Fibroblast of upper back skin (primary cell): Measurements from ENCODE around the gene LGI4.
"Not testable (repeated sequence)": the region's sequence is repeated elsewhere in the genome, so short reads cannot be mapped to it uniquely, and the experiment has no call there.

Experiments
- DNase-seq: peaks from one replicate; pipeline ENCODE4 v3.0.0-alpha.2; 2013

Gene LGI4

DNA sequence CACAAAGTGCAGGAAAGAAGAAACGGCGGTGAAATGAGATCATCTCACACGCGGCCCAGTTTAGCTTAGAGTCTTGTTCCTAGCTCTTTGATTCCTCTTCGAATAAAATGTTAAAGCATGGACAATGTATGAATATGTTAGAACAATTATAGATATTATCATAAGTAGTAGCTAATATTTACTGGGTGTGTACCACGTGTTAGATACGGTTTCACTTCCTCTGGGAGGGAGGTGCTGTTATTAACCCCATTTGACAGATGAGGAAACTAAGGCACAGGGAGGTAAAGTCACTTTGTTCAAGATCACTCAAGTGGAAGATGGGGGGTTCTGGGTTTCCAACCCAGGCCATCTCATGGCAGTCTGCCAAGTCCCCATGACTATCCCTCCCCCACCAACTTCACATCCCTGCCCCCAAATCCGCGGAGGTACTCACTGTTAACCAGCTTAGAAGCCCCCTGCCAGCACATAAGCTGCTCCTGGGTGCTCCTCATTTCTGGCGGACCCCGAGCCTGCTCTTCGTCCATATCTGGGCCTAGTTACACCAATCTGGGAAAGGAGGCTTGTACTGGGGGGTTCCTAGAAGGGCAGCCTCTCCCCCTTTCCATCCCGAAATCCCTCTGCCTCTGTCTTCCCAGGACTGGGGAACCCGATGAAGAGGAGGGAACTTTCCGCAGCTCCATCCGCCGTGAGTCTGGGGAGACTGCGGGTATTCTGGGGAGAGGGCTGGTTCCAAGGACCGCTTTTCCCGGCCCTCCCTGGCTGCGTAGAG lies 7.2 kb upstream of the LGI4 start:
- DNase-seq = no peak

DNA sequence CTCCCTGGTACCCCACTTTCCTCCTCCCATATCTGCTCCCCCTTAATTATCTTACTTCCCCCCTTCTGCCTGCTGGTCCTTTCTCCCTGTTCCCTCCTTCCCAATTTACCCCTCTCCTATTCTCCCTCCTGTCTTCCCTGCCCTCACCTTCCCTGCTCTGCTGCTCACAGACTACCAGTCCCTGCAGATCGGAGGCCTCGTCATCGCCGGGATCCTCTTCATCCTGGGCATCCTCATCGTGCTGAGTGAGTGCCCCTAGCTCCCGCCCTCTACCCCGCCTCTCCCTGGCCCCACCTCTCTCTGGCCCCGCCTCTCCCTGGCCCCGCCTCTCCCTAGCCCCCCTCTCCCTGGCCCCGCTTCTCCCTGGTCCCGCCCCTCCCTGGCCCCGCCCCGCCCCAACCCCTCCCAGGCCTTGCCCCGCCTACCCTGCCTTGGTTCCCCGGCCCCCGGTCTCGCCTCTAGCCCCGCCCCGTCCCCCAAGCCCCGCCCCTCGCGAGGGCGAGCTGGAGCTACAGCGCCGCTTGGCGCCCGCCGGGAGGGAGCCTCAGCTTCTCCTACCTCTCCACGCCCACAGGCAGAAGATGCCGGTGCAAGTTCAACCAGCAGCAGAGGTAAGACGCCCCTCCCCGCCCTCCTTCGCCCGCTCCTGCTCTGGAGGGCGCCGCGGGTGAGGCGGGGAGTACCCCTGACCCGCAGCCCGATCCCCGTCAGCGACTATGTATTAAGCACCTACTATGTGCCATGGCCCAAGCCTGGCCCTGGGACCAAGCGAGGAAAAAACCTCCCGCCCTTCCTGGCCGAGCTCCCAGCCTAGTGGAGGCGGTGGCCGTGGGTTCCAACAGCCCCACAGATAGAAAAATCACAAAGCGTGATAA lies 6.3 kb upstream of the LGI4 start:
- peak; percentile 84 for DNase-seq

DNA sequence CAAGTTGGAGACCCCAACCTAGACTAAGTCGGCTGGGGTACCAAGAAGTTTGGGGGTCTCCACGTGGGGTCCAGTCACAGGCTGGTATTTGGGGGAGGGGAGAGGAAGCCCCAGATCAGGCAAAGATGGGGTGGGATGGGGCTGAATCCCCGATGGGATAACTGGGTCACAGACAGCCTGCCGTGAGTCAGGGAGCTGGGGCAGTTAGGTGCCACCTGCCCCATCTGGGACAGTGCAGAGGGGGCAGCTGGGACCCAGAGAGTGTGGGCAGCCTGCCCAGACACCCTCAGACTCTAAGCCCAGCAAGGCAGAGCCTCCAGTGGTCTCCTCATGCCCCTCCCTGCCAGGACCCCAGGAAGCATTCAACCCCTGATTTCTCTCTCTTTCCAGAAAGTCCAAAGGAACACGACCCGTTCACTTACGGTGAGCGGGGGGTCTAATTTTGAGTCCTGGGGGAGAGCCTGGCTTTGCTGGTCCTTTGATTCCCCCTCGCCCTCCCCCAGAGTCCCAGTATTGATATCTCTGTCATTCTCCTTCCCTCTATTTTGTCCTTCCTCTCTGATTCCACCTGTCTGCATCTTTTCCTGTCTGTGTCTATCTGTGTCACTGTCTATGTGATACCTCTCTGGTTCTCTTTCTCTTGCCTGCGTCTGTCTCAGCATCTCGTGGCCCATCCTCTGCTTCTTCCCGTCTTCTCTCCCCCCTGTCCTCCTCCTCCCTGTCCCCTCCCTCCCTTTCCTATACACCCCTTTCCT lies 5.5 kb upstream of the LGI4 start:
- DNase-seq = no peak

DNA sequence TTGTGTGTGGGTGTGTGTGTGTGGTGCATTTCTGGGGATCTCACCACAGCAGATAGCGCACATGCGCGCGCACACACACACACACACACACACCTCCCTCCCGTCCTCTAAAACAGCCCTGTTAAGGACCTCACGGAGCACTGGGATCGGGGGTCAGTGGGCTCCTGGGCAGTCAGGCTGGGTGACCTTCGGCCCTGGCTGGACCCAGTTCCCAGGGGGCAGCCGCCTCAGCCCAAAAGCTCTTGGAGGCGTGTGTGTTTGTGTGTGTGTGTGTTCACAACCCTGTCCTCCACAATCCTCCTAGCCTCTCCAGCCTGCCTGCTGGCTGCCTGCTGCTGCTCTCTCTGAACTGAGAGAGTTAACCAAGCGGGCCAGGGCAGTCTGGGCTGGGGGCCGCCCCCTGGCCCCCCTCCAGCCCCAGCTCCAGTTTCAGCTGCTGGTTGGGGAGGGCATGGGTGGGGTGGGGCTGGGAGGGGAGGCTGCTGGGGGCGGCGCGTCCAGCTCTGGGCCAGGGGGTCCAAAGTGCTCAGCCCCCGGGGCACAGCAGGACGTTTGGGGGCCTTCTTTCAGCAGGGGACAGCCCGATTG lies 3.5 kb upstream of the LGI4 start, which contains the start of gene FXYD1:
TSS of gene FXYD1 (plus strand) at position 520 of the 588 bp plus-strand sequence. CDS start 1,256 bp downstream, outside the sequence.
- no peak for DNase-seq

DNA sequence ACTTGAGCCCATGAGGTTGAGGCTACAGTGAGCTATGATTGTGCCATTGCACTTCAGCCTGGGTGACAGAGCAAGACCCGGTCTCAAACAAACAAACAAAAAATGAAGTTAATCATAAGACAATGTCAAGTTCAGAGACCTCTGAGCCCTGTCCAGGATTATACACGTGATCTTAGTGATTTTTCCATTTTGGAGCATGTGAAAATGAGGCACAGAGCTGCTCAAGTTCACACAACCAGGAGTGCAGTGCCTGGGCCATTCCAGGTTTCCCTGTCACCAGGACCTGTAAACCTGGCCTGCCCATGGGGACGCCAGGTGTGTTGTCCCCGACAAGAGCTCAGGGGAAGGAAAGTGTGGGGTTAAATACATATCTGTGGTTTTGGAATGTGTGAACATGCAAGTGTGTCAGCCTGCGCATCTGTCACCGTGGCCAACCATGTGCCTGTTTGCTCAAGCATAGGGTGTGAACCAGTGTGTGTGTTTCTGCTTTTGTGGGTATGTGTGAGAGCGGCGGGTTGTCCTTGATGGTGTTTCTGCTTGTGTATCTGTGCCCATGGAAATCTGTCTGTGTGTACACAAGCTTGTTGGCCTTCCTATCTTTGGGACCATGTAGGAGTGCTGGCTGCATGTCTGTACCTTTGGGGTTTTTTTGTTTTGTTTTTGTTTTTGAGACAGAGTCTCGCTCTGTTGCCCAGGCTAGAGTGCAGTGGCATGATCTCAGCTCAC lies 2.3 kb upstream of the LGI4 start:
- no peak for DNase-seq

DNA sequence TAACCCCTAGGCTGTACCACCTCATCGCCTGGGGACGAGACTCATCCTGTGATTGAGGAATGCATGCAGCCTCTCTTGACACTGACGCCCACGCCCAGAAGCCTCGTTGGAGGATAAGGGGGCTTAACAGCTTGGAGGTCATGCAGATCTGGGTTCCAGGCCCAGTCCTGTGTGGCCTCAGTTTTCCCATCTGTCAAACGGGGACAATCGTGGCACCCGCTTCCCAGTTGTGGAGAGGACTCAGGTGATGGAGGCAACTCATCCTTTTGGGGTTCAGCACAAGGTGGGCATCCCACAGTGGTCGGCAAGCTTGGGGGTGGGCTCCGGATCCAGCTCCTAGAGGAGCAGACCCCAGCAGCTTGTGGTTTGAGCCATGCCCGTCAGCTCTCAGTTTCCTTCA lies 1.4 kb upstream of the LGI4 start:
- DNase-seq = no peak

DNA sequence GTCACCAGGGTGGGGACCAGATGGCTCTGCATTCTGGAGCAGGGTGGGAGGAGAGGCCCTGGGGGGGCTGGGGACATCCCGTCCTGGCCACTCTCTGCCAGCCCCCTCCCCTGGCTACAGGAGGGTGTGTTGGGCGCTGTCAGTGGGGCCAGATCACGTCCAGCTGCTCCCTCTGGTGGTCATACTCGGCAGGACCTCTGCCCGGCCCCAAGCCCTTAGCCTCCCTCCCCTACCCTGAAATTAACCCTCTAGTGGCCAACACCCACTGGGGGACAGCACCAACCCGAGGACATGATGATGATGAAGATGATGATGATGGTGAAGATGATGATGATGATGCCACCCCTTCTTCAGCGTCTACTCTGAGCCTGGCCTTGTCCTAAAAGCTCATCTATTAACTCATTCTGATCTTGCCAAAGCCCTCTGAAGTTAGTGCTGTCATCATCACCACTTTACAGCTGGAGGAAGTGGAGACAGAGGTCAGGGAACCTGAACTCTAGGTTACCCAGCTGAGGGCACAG lies 590 bp upstream of the LGI4 start:
- DNase-seq = peak; percentile 53

DNA sequence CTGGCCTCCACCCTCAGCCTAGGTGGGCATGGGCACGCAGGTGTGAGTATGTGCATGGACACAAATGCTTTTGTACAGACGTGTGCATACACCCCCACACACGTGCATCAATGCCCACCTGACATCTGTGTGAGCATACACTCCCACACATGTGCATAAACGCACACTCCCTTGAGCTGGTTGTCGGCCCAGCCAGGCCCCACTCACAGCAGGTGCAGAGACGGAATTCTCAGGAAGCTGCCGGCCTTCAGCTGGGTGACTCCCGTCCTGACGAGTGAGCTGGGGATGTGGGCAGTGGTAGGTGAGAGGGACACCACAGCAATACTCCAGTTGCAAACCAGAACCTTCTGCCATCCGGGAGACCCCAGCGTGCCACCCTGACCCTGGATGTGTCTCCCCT lies 1.0 kb downstream of the LGI4 start:
- no peak for DNase-seq

DNA sequence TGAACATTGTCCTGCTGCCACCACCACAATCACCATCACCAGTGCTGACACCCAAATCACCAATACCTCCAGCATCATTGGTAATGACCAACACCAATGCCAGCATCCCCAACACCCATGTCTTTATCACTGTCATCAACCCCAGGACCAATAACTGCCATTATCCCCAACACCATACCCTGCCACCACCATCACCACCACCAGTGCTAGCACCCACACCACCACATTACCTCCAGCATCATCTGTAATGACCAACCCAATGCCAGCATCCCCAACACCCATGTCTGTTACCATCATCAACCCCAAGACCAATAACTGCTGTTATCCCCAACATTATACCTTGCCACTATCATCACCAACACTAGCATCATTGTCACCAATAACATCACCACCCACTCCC lies 2.6 kb downstream of the LGI4 start:
- no peak for DNase-seq

DNA sequence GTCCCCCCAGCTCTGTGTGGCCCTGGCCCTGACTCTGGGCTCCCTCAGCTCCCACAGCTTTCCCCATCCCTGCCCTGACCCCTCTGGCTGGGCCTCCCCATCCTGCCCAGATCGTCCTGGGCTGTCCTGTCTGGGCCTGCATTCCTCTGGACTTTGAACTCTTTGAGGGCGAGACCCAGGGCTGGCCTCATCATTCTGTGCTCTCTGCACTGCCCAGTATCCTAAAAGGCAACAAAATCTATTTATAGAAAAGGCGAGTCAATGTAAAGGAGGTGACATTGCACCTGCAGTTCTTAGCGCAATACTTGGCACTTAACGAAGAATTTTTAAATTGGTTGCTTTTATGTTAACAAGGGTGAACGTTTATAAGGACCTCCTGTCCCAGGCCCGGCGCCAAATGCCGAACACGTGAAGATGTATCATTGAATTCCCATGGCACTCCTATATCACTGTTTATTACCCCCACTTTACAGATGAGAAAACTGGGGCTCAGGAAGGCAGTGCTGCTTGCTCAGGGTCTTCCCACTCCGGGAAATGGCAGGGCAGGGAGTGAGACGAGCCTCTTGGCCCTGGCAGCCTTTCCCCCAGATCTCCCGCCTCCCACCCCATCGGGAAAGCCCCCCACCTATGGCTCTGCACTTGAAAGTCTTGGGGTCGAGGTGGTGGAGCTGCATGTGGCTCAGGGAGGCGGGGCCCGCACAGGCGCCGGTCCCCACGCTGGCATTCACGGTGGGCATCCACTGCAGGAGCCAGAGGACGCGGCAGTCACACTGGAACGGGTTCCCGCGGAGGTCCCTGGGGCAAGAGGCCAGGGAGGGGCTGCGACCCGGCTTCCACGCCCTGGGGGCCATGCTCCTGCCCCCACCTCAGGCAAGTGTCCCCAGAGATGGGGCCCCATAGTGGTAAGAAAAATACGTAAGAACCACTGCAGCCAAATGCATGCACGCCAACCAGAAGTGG lies 3.8 kb downstream of the LGI4 start:
- DNase-seq = no peak

DNA sequence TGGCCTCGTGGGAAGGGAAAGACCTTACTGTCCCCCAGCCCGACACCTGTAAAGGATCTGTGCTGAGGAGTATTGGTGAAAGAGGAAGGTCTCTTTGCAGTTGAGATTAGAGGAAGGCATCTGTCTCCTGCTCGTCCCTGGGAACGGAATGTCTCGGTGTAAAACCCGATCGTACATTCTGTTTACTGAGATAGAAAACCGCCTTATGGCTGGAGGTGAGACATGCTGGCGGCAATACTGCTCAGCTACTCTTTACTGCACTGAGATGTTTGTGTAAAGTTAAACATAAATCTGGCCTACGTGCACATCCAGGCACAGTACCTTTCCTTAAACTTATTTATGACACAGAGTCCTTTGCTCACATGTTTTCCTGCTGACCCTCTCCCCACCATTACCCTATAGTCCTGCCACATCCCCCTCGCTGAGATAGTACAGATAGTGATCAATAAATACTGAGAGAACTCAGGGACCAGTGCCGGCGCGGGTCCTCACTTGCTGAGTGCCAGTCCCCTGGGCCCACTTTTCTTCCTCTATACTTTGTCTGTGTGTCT lies 5.1 kb downstream of the LGI4 start:
- DNase-seq = not testable (repeated sequence)

DNA sequence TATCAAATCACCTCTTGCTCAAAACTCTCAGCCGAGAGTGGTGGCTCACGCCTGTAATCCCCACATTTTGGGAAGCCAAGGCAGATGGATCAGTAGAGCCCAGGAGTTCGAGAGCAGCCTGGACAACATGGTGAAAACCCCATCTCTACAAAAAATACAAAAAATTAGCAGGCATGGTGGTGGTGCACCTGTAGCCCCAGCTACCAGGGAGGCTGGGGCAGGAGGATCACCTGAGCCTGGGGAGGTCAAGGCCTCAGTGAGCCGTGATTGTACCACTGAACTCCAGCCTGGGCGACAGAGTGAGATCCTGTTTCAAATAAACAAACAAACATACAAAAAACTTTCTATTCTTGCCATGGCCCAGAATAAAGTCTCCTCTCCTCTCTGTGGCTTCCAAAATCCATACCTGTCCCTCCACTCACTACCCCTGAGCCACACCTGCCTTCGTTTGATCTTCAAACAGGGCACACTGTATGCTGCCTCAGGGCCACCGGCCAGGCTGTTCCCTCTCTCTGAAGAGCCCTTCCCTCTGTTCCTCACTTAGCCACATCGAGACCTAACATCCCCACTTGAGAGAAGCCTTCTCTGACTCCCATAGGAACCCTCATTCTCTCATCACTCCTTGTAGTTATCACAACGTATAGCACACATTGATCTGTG lies 6.3 kb downstream of the LGI4 start:
- no peak for DNase-seq

DNA sequence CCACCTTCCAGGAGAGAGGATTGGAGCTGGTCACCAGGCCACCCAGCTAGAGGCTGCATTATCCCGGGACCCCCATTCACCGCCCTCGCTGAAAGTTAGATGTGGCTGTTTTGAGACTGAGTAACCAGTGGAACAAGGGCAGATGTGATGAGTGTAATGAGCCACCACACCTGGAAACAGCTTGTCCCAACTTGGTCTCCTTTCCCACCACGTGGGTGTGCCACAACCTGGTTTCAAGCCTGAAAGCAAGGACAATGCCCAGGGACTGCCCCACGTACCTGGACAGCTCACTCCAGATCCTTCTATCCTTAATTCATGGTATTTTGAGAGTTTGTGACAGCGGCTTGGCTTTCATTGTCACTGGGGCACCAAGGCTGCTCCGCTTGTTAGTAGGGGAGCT lies 7.0 kb downstream of the LGI4 start:
- DNase-seq = no peak

DNA sequence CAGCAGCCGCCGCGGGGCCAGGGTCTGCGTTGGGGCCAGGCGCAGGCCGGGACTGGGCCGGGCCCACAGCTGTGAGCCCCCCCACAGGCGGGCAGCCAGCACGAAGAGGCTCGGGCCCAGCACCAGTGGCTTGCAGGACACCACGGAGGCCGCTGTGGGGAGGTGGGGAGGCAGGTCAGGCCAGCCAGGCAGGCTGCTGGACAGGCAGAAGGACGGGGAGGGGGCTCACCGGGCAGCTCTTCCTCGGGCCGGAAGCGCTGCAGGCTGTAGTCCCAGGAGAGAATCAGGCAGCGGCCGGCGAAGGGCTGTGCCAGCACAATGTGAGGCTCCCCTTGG lies 8.3 kb downstream of the LGI4 start:
- DNase-seq = no peak

DNA sequence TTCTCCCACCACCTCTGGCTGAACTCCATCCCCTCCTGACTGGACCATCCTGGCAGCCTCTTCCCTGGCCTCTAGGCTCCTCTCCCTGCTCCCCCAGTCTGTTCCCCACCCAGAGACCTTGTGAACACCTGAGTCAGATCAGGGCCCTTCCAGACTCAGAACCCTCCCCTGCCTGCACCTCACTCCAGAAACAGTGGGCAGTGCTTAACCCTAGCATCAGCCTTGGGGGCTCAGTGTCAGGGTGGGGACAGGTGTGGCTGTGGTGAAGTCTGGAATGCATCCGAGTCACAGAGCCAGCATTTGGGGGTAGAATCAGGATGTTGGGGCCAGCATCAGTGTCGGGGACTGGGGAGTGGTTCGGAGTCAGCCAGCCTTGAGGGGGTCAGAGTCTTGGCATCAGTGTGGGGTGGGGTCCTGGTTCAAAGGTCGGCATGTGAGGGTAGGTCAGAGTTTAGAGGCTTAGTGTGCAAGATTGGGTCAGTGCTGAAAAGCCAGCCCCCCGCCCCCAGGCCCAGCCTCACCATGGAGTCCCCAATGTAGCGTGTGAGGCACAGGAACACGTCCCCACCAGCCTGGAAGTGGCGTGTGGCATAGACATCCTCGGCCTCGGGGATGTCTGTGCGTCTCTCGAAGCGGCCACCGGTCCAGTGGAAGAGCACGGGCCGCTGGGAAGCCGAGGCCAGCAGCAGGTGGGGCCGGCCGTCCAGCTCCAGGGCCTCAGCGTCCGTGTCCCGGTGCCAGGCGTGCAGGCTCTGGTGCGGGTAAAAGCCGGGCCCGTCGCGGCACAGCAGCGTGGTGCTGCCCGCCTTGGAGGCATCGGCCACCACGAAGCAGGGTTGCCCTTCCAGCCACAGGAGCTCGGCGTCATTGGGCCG lies 8.9 kb downstream of the LGI4 start:
- no peak for DNase-seq

DNA sequence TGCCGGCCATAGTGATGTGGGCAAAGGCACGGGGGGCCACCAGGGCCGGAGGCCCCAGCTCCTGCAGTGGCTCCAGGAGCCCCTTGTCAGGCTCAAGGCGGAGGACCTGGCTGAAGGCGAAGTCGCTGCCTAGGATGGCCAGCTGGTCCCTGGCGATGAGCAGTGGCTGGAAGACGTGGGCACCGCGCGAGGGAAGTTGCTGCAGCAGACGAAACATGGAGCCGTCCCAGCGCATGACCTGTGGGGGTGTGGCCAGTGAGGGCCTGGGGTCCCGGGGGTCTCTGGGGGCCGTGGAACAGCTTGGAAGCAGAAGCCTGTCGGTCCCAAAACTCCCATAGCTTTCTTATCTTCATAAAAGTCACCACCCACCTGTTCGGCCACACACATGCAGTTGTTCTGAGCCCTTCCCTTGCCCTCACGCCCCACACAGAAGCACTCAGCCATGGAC lies 9.6 kb downstream of the LGI4 start:
- DNase-seq = no peak

DNA sequence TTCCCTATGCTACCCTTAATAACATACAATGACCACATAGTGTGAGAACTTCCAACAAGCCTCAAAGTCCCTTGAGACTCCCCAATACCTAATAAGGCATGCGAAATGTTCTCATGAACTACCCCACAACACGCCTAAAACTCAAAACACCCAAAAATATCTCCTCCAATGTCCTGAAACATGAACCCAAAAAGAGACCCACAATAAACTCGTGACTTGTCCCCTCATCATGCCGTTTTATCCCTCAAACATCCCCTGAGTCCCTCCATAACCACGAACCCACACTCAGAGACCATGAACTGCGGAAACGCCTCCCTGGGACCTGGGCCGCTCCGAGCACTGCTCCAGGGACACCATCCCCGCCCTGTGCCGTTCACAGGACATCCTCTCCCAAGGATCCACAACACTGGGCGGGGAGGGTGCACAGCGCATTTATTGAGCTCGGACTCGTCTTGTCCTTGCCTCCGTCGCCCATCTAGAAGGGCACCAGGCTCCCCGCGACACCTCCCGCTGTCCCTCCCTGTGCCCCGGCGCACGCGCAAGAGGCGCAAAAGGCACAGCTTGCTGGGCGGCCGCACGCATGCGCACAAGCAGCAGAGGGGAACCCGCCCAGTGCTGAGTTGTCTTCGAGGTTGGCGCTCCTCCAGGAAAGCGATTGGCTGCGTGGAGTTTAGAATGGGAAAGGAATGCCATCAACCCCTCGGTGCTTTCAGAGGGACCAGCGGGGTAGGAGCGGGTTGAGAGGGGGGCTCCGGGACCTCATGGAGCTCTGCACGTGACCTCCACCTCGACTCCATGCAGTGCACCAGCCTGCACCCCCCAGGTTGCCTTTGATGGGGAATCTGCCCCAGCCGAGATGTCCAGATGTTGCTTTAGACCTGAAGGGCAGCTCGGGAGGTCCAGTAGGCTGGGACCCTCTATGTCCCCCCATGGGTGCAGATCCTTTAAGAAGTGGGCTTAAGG lies 10.5 kb downstream of the LGI4 start:
- peak; percentile 96 for DNase-seq

DNA sequence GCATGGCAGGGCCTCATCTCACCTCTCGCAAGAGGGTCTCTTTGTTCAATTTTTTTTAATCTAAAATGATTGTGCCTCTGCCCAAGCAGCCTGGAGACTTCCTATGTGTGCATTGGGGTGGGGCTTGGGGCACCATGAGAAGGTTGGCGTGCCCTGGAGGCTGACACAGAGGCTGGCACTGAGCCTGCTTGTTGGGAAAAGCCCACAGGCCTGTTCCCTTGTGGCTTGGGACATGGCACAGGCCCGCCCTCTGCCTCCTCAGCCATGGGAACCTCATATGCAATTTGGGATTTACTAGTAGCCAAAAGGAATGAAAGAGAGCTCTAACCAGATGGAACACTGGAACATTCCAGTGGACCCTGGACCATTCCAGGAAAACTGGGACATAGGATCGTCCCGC lies 11.3 kb downstream of the LGI4 start:
- no peak for DNase-seq
